Measurements from ENCODE around the gene SUSD6. TPM values are rescaled to one million over a fixed set of nuclear protein-coding genes. Genes with fewer than 3 reads are reported as not detected.

The SUSD6 gene
- total RNA-seq, 1 donor from 2014 or later: 31.2 TPM

- H3K9me3 Mint-ChIP-seq (ENCODE audit: unreplicated experiment): no peaks in the 10 kb centered on the region
- peaks cover 60% of the 10 kb centered on the region for H3K4me1 Mint-ChIP-seq (ENCODE audit: unreplicated experiment)
- H3K4me3 Mint-ChIP-seq (ENCODE audit: unreplicated experiment): no peak overlapping the region
- TF ChIP-seq CTCF (IDR thresholded peaks at IDR 0.05): no peak
- no peaks in the 10 kb centered on the region for H3K27me3 Mint-ChIP-seq (ENCODE audit: unreplicated experiment)
- H3K36me3 Mint-ChIP-seq (ENCODE audit: unreplicated experiment): peaks cover 11% of the 10 kb centered on the region
- peak overlapping the region; percentile 68 for H3K27ac Mint-ChIP-seq (ENCODE audit: unreplicated experiment)
- no peak for DNase-seq (ENCODE audit: extremely low spot score, unreplicated experiment)
Measured at GRCh38 chr14:69667938-69668335, 56.5 kb downstream of the SUSD6 start.

DNA sequence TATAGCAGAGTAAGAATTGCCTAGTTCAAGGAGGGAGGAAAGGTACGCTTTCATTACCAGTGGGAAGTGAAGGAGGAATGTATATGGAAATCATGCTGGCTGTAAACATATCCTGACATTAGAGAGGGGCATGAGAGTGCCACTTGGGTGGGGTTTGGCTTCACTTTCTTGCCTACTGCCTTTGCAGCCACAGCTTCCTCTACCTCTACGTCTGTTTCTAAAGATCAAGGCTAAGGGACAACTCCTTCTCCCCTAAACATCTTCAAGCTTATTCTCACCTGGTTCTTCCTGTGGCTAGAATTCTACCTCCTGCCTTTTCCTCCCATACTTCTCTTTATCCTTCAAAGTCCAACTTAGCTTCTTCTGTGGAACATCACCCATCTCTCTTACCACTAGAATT is 58.0 kb downstream of the SUSD6 start:
- no peak for DNase-seq (ENCODE audit: extremely low spot score, unreplicated experiment)
- no peaks in the 10 kb centered on the region for H3K27me3 Mint-ChIP-seq (ENCODE audit: unreplicated experiment)
- TF ChIP-seq CTCF (IDR thresholded peaks at IDR 0.05): no peak
- H3K9me3 Mint-ChIP-seq (ENCODE audit: unreplicated experiment): no peaks in the 10 kb centered on the region
- peaks cover 7% of the 10 kb centered on the region for H3K36me3 Mint-ChIP-seq (ENCODE audit: unreplicated experiment)
- no peak overlapping the region for H3K27ac Mint-ChIP-seq (ENCODE audit: unreplicated experiment)
- peaks cover 72% of the 10 kb centered on the region for H3K4me1 Mint-ChIP-seq (ENCODE audit: unreplicated experiment)
- H3K4me3 Mint-ChIP-seq (ENCODE audit: unreplicated experiment): no peak overlapping the region

DNA sequence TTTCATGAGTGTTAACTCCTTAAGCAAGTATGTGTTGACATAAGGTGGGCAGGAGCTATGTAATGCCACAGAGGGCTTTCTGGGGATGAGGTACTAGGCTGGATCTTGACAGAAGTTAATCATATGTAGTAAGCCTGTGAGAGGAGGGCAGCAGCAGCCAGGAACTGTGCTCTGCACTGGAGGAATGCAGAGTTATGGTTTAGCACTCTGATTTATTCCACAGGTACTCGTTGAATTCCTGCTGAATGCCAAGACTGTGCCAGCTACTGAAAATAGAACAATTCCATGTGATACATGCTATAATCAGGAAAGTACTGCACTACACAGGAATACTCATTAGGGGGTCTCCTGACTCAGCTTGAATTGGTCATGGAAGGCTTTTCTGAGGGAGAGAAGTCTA is 58.7 kb downstream of the SUSD6 start:
- peaks cover 76% of the 10 kb centered on the region for H3K4me1 Mint-ChIP-seq (ENCODE audit: unreplicated experiment)
- H3K4me3 Mint-ChIP-seq (ENCODE audit: unreplicated experiment): no peak overlapping the region
- no peaks in the 10 kb centered on the region for H3K9me3 Mint-ChIP-seq (ENCODE audit: unreplicated experiment)
- no peak for DNase-seq (ENCODE audit: extremely low spot score, unreplicated experiment)
- peak overlapping the region; percentile 3 for H3K27ac Mint-ChIP-seq (ENCODE audit: unreplicated experiment)
- H3K36me3 Mint-ChIP-seq (ENCODE audit: unreplicated experiment): peaks cover 4% of the 10 kb centered on the region
- H3K27me3 Mint-ChIP-seq (ENCODE audit: unreplicated experiment): no peaks in the 10 kb centered on the region
- no peak for TF ChIP-seq CTCF (IDR thresholded peaks at IDR 0.05)

DNA sequence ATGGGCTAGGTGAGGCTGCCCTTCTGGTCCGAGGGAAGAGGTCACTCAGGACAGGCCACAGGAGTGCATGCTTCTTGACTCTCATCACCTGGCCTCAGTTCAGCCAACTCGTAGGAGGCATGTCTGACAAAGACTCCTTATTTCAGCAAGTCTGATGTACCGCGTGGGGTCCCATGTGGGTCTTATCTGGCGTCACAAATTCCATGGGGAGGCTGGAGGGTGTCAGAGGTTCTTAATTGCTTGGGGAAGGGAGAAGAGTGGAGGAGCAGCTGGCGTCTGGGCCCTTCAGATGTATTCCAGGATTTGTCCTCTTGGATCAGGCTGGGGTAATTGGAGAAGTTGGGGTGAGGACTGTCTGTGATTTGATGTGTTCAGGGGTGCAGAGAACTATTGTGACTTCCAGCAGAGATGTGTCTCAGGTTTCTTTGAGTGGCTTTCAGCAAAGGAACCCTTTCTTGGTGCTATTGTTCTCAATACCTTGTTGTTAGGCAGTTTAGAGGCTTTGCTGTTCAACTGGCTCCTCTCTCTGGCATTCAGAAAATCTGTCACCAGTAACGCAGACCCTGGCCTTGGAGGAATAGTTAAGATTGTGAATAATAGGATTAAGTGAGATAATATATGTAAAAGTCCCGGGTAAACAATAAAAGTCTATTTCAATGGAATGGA is 60.1 kb downstream of the SUSD6 start:
- no peaks in the 10 kb centered on the region for H3K9me3 Mint-ChIP-seq (ENCODE audit: unreplicated experiment)
- H3K27ac Mint-ChIP-seq (ENCODE audit: unreplicated experiment): no peak overlapping the region
- peaks cover 69% of the 10 kb centered on the region for H3K4me1 Mint-ChIP-seq (ENCODE audit: unreplicated experiment)
- no peak overlapping the region for H3K4me3 Mint-ChIP-seq (ENCODE audit: unreplicated experiment)
- DNase-seq (ENCODE audit: extremely low spot score, unreplicated experiment): no peak
- no peaks in the 10 kb centered on the region for H3K27me3 Mint-ChIP-seq (ENCODE audit: unreplicated experiment)
- no peak for TF ChIP-seq CTCF (IDR thresholded peaks at IDR 0.05)
- peaks cover 4% of the 10 kb centered on the region for H3K36me3 Mint-ChIP-seq (ENCODE audit: unreplicated experiment)

- Mint-ChIP-seq H3K9me3 (ENCODE audit: unreplicated experiment) (no peaks in the 10 kb centered on the region), H3K4me1 (ENCODE audit: unreplicated experiment) (peaks cover 63% of the 10 kb centered on the region), H3K27me3 (ENCODE audit: unreplicated experiment) (no peaks in the 10 kb centered on the region), H3K27ac (ENCODE audit: unreplicated experiment) (no peak overlapping the region), H3K4me3 (ENCODE audit: unreplicated experiment) (no peak overlapping the region), H3K36me3 (ENCODE audit: unreplicated experiment) (peaks cover 8% of the 10 kb centered on the region)
- no peak for TF ChIP-seq CTCF (IDR thresholded peaks at IDR 0.05)
- DNase-seq (ENCODE audit: extremely low spot score, unreplicated experiment): no peak
Measured at GRCh38 chr14:69672356-69672755, 61.0 kb downstream of the SUSD6 start.

Data from osteocyte (in vitro differentiated cells).